ENCODE results near the gene MAD2L1.

MAD2L1 gene

DNA sequence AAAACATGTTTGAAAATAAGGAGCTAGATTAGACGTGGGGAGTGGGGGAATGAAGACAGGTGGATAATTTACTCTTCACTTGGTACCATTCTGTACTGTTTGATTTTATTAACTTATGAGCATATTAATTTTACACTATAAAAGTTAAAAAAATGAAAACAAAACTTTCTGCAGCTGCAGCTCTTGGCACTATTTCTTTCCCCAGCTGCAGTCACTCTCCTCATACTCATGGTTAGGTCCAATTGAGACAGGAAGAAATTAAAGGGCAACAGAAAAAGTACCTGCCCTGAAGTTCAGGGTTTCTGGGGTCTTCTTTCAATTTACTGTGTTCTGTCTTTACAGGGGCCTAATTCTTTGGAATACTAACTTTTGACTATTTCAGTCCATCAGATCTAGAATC lies 15.4 kb downstream of the MAD2L1 start:
- no peak for FAIRE-seq

DNA sequence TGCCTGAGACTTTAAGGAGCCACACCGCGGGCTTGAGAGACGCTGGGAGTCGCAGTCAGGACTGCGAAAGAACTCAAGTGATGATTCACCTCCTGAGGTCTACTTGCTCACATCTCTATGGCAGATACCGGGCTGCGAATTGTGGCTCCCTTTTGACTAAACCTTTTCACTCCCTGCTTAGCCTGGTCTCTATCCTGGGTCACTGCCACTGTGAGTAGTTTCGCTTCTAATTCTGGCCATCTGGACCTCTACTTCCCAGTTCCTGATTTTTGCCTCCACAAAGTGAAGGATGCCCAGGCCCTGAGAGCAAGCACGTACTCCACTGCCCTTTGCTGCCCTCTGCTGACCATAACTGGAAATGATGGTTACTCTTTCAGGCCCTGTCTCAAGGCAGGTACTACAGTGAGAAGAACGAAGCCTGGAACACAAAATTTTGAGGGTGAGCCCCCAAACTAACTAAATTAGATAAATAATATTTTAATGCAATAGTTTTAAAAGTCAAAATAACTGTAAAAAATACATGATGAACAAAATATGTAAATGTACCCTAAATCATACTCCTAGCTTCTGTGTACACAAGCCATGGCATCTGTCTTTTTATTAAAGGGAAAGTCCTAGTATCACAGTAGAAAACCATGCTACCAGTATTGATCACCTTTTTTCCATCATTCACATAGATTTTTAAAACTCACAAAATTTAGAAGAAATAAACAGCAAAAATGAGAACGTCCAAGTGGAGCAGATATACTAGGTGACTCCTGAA lies 16.7 kb downstream of the MAD2L1 start:
- peak; percentile 29 for FAIRE-seq
- TF ChIP-seq, protein P1, sequence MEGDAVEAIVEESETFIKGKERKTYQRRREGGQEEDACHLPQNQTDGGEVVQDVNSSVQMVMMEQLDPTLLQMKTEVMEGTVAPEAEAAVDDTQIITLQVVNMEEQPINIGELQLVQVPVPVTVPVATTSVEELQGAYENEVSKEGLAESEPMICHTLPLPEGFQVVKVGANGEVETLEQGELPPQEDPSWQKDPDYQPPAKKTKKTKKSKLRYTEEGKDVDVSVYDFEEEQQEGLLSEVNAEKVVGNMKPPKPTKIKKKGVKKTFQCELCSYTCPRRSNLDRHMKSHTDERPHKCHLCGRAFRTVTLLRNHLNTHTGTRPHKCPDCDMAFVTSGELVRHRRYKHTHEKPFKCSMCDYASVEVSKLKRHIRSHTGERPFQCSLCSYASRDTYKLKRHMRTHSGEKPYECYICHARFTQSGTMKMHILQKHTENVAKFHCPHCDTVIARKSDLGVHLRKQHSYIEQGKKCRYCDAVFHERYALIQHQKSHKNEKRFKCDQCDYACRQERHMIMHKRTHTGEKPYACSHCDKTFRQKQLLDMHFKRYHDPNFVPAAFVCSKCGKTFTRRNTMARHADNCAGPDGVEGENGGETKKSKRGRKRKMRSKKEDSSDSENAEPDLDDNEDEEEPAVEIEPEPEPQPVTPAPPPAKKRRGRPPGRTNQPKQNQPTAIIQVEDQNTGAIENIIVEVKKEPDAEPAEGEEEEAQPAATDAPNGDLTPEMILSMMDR (IDR thresholded peaks at IDR 0.05; ENCODE audit: insufficient read depth, missing control alignments): peak; percentile 81
- DNase-seq (ENCODE audit: insufficient read length, low spot score): peak; percentile 16

More for the DNA sequence above, 15.4 kb downstream of the MAD2L1 start:
- TF ChIP-seq, protein P1 (IDR thresholded peaks at IDR 0.05; ENCODE audit: insufficient read depth, missing control alignments): no peak
- DNase-seq (ENCODE audit: insufficient read length, low spot score): no peak

DNA sequence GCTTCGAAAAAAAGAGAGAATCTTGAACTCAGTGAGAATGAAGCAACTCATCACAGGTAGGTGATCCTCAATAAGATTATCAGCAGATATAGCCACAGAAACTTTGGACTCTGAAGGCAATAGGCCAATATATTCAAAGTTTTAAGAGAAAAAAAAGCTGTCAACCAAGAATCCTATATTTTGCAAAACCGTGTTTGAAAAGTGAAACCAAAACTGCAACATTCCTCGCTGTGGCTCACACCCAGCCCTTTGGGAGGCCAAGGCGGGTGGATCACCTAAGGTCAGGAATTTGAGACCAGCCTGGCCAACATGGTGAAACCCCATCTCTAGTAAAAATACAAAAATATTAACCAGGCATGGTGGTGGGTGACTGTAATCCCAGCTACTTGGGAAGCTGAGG lies 22.8 kb downstream of the MAD2L1 start:
- TF ChIP-seq, protein P1 (IDR thresholded peaks at IDR 0.05; ENCODE audit: insufficient read depth, missing control alignments): no peak
- DNase-seq (ENCODE audit: insufficient read length, low spot score) (no peak), FAIRE-seq (no peak)

DNA sequence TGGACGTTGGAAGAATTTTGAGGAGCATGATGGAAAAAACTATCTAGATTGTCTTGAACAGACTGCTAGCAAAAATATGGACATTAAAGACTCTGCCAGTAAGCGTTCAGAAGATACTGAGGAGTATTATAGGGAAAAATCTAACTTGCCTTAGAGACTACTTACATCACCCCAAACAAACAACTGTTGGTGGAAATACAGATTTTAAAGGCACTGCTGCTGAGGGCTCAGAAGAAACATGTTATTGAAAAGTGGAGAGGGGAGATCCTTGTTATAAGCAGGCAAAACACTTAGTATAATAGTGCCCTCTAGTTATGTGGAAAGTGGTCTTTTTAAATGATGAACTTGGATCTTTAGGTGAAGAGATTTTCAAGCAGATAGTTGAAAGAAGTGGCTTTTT lies 29.2 kb downstream of the MAD2L1 start:
- DNase-seq (ENCODE audit: insufficient read length, low spot score) (no peak), FAIRE-seq (no peak)
- TF ChIP-seq, protein P1 (IDR thresholded peaks at IDR 0.05; ENCODE audit: insufficient read depth, missing control alignments): no peak

DNA sequence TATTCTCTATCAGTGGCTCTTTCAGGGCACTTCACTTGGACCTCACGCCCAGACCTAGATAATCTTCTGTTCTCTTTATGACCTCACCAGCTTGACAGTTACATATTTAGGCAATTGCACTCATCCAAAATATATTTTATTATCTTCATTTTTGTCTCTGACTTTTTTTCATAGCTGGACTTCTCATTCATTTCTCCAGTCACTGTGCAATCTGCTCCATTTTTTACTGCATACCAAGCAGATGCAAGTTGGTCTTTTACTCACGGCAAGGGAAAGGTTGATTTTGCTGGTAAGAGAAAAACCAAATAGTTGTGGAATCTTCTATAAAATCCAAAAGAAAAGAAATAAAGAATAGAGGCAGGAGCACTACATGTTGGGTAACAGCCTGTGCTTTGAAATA lies 31.7 kb downstream of the MAD2L1 start:
- FAIRE-seq (no peak), DNase-seq (ENCODE audit: insufficient read length, low spot score) (no peak)
- TF ChIP-seq, protein P1 (IDR thresholded peaks at IDR 0.05; ENCODE audit: insufficient read depth, missing control alignments): no peak

DNA sequence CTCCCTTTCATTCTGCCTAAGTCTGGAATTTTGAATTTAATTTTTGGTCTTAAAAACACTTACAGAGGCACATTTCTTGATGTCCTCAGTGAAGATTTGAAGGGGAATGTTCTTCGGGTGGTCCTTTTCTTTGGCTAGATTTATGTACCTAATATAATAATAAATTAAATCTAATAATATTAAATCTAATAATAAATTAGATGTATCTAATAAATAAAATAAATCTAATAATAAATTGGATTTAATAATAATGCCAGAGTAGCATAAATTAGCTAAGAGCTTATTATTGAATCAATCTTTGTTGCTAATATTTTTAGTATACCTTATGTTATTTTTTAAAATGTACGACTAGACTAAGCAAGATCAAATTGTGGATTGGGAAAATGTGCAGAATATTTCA lies 39.8 kb downstream of the MAD2L1 start:
- TF ChIP-seq, protein P1 (IDR thresholded peaks at IDR 0.05; ENCODE audit: insufficient read depth, missing control alignments): no peak
- FAIRE-seq: no peak

DNA sequence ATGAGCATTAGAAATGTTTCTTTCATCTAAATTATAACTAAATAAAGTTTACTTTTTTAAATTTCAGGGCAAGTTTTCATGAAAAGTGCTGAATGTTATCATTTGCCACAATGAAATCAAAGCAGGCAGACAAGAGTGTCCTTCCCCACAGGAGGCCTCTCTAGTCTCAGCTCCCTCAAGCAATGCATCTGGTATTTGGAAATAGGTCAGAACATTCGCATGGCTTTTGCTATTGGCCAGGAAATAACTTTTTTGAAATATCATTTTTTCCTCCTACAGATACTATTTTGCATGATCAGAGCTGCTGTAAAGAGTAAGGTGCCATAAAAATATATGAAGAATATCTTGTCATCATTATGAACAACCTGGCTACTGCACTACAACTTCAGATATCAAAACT lies 41.1 kb downstream of the MAD2L1 start:
- DNase-seq (ENCODE audit: insufficient read length, low spot score) (no peak), FAIRE-seq (no peak)
- TF ChIP-seq, protein P1 (IDR thresholded peaks at IDR 0.05; ENCODE audit: insufficient read depth, missing control alignments): no peak

More for the DNA sequence above, 39.8 kb downstream of the MAD2L1 start:
- no peak for DNase-seq (ENCODE audit: insufficient read length, low spot score)

Data from D721Med (cell line).